Stimulated activated CD8-positive, alpha-beta memory T cell treated with anti-CD3 and anti-CD28 coated beads, Interleukin-15, amount 100 ng/mL, for 48 hours (primary cell): ENCODE data around the gene NOTCH2.
"Not testable (repeated sequence)": the region's sequence is repeated elsewhere in the genome, so short reads cannot be mapped to it uniquely, and the experiment has no call there.

Experiments used
- DNase-seq, 2 donors: peaks; one replicate each; pipeline ENCODE4 v3.0.0-alpha.2; 2020; ENCODE audit warnings: low read depth in 2 of 2

The NOTCH2 gene

GRCh38 chr1:120069067-120069919, at the start of gene NOTCH2:
NOTCH2 (minus strand) TSS chr1:120069662; CDS start chr1:120069406, 256 bp downstream.
- peak; percentile 44 to 49 for DNase-seq

- DNase-seq, result not testable (repeated sequence)
Measured at GRCh38 chr1:120117371-120118177, 48.1 kb upstream of the NOTCH2 start.

- not testable (repeated sequence) for DNase-seq
Measured at GRCh38 chr1:120116094-120116493, 46.6 kb upstream of the NOTCH2 start.

- DNase-seq, result not testable (repeated sequence)
Measured at GRCh38 chr1:120113134-120113533, 43.7 kb upstream of the NOTCH2 start.

- DNase-seq, result not testable (repeated sequence)
Measured at GRCh38 chr1:120112212-120112611, 42.8 kb upstream of the NOTCH2 start.

- not testable (repeated sequence) for DNase-seq
Measured at GRCh38 chr1:120111771-120112170, 42.3 kb upstream of the NOTCH2 start.

GRCh38 chr1:120111008-120111407, 41.5 kb upstream of the NOTCH2 start:
- DNase-seq, result not testable (repeated sequence)

GRCh38 chr1:120109656-120110055, 40.2 kb upstream of the NOTCH2 start:
- DNase-seq, result not testable (repeated sequence)

- DNase-seq, result not testable (repeated sequence)
Measured at GRCh38 chr1:120109180-120109579, 39.7 kb upstream of the NOTCH2 start.

- DNase-seq, result not testable (repeated sequence)
Measured at GRCh38 chr1:120105288-120105687, 35.8 kb upstream of the NOTCH2 start.

GRCh38 chr1:120103768-120104167, 34.3 kb upstream of the NOTCH2 start:
- not testable (repeated sequence) for DNase-seq

- DNase-seq, result not testable (repeated sequence)
Measured at GRCh38 chr1:120101593-120101992, 32.1 kb upstream of the NOTCH2 start.

GRCh38 chr1:120100590-120100989, 31.1 kb upstream of the NOTCH2 start:
- not testable (repeated sequence) for DNase-seq

GRCh38 chr1:120098986-120099759, 29.7 kb upstream of the NOTCH2 start:
- not testable (repeated sequence) for DNase-seq

GRCh38 chr1:120096981-120097545, 27.6 kb upstream of the NOTCH2 start:
- DNase-seq, result not testable (repeated sequence)

- not testable (repeated sequence) for DNase-seq
Measured at GRCh38 chr1:120093548-120094181, 24.2 kb upstream of the NOTCH2 start.

- not testable (repeated sequence) for DNase-seq
Measured at GRCh38 chr1:120092232-120093218, 23.1 kb upstream of the NOTCH2 start.

GRCh38 chr1:120090830-120091229, 21.4 kb upstream of the NOTCH2 start:
- not testable (repeated sequence) for DNase-seq

- DNase-seq, result peak; percentile 21 to 34
Measured at GRCh38 chr1:120087959-120088358, 18.5 kb upstream of the NOTCH2 start.

- DNase-seq, result not testable (repeated sequence)
Measured at GRCh38 chr1:120069920-120070214, 405 bp upstream of the NOTCH2 start.
